Neuronal stem cell (in vitro differentiated cells): ENCODE data around the gene GOLGA1.
A peak's percentile ranks its signal among the peaks of the same experiment; 100 is the strongest.
"Not testable (repeated sequence)": the region's sequence is repeated elsewhere in the genome, so short reads cannot be mapped to it uniquely, and the experiment has no call there.

Source experiments
- DNase-seq: peaks from one replicate; pipeline ENCODE4 v3.0.0-alpha.2; 2013; ENCODE audit warnings: low spot score
- H2AFZ ChIP-seq: one replicate; pipeline ENCODE4 v1.6.1; 2013; ENCODE audit warnings: mild to moderate bottlenecking, low read length, inconsistent platforms
- H2AK5ac ChIP-seq: 2 replicates; pipeline ENCODE4 v1.6.1; 2013; ENCODE audit warnings: low read depth, mild to moderate bottlenecking, inconsistent platforms, low read length, moderate library complexity, mixed read lengths
- H2BK120ac ChIP-seq: 2 replicates; pipeline ENCODE4 v1.6.1; 2013; ENCODE audit warnings: low read depth, mild to moderate bottlenecking, inconsistent platforms, low read length, moderate library complexity, mixed read lengths
- H2BK12ac ChIP-seq: one replicate; pipeline ENCODE4 v1.6.1; 2013; ENCODE audit warnings: low read length, inconsistent platforms
- H2BK15ac ChIP-seq: 2 replicates; pipeline ENCODE4 v1.6.1; 2013; ENCODE audit warnings: mild to moderate bottlenecking, low read length, inconsistent platforms, mixed read lengths
- H2BK5ac ChIP-seq: one replicate; pipeline ENCODE4 v1.6.1; 2013; ENCODE audit warnings: inconsistent platforms, mild to moderate bottlenecking, low read length, moderate library complexity
- H3K14ac ChIP-seq: one replicate; pipeline ENCODE4 v1.6.1; 2013; ENCODE audit warnings: low read length, inconsistent platforms
- H3K18ac ChIP-seq: 2 replicates; pipeline ENCODE4 v1.6.1; 2013; ENCODE audit warnings: low read length, inconsistent platforms
- H3K23ac ChIP-seq: 2 replicates; pipeline ENCODE4 v1.6.1; 2013; ENCODE audit warnings: low read depth, mild to moderate bottlenecking, mixed read lengths, low read length, inconsistent platforms; ENCODE audit not compliant: poor library complexity
- H3K27ac ChIP-seq: replicated peaks from 3 replicates; pipeline ENCODE4 v1.5.1; 2013; ENCODE audit warnings: low read length, inconsistent platforms
- H3K27me3 ChIP-seq, 3 experiments: 2 replicates each; pipeline ENCODE4 v1.6.1; 2013; ENCODE audit warnings: low read length in 3 of 3, mild to moderate bottlenecking in 2 of 3, inconsistent platforms in 1 of 3, low read depth in 1 of 3, mixed read lengths in 1 of 3, moderate library complexity in 1 of 3; ENCODE audit not compliant: control insufficient read depth in 3 of 3, insufficient read depth in 3 of 3
- H3K36me3 ChIP-seq, 2 donors: replicated peaks in 1 of 2; 2 replicates each; pipeline ENCODE4 v1.6.1; 2013; ENCODE audit warnings: low read length in 2 of 2; ENCODE audit not compliant: control insufficient read depth in 2 of 2, insufficient read depth in 2 of 2
- H3K4ac ChIP-seq: 2 replicates; pipeline ENCODE4 v1.6.1; 2013; ENCODE audit warnings: inconsistent platforms, mild to moderate bottlenecking, low read length, moderate library complexity
- H3K4me1 ChIP-seq, 2 donors: 1 replicate in 1 of 2; 2 replicates in 1 of 2; pipeline ENCODE4 v1.6.1; 2013; ENCODE audit warnings: low read length in 2 of 2, low read depth in 1 of 2; ENCODE audit not compliant: control insufficient read depth in 2 of 2, insufficient read depth in 1 of 2
- H3K4me2 ChIP-seq: one replicate; pipeline ENCODE4 v1.6.1; 2013; ENCODE audit warnings: mild to moderate bottlenecking, low read length, inconsistent platforms; ENCODE audit not compliant: insufficient read depth, poor library complexity, severe bottlenecking
- H3K4me3 ChIP-seq, 2 donors: 2 replicates each; pipeline ENCODE4 v1.5.1; 2013; ENCODE audit warnings: low read length in 2 of 2, mild to moderate bottlenecking in 2 of 2, inconsistent platforms in 1 of 2, moderate library complexity in 1 of 2
- H3K79me1 ChIP-seq: one replicate; pipeline ENCODE4 v1.6.1; 2013; ENCODE audit warnings: low read depth, mild to moderate bottlenecking, inconsistent platforms, low read length, moderate library complexity
- H3K9ac ChIP-seq: one replicate; pipeline ENCODE4 v1.6.1; 2013; ENCODE audit warnings: mild to moderate bottlenecking, low read depth, low read length, inconsistent platforms; ENCODE audit not compliant: poor library complexity
- H3K9me3 ChIP-seq, 2 donors: replicated peaks in 1 of 2; 2 replicates each; pipeline versions ENCODE3 to v1.6.1; 2013; ENCODE audit warnings: low read length in 2 of 2, mild to moderate bottlenecking in 2 of 2, inconsistent platforms in 1 of 2, low read depth in 1 of 2, mixed read lengths in 1 of 2, moderate library complexity in 1 of 2; ENCODE audit not compliant: control insufficient read depth in 2 of 2, insufficient read depth in 1 of 2
- H4K8ac ChIP-seq: one replicate; pipeline ENCODE4 v1.6.1; 2013; ENCODE audit warnings: low read depth, mild to moderate bottlenecking, inconsistent platforms, low read length, moderate library complexity
- H4K91ac ChIP-seq: one replicate; pipeline ENCODE4 v1.6.1; 2013; ENCODE audit warnings: low read length, low read depth, mild to moderate bottlenecking, inconsistent platforms; ENCODE audit not compliant: poor library complexity
- WGBS, 2 donors: extraction: QIAGEN DNeasy Blood & Tissue Kit; methylation state at CpG; one replicate each; pipeline ENCODE4 v1.1.7; 2013; ENCODE audit warnings: missing lambda C conversion rate in 2 of 2, mixed read lengths in 1 of 2; ENCODE audit not compliant: insufficient read length in 2 of 2, insufficient replicate concordance in 1 of 2; ENCODE audit errors: extremely low coverage in 2 of 2; 5-methylcytosine and 5-hydroxymethylcytosine counted together

The GOLGA1 gene

DNA sequence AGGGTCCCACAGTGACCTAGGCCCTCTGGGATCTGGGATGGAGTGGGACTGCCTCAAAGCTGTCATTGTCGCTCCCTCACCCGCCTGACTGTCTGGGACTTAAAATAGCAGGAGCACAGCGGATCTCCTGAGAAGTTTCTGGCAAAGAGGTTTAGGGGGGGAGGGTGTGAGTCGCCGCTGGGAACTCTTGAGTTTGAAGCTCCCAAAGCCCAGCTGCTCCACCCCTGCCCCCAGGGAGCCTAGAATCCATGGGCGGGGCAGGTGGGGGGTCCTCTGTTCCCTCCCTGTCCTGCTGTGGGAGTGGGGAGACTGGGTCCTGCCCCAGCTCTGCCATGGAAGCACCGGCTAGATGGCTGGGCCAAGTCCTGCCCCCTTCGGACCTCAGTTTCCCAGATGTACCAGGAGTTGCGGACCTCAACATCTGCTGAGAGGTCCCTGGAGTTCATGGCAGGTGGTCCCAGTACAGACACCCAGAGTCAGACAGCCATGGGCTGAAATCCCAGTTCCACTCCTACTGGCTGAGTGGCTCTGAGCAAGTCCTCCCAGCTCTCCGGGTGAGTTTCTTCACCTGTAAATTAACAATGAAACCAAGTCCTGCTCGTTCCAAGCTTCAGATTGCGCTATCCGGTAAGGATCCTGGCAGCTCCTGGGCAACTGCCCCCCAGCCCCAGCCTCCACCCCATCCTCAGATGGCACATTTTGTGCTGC is 88.6 kb downstream of the GOLGA1 start:
- H3K4me2 ChIP-seq, result no peak overlapping the region
- WGBS, 2 donors, result no CpG with 5 or more reads among the region's 13 CpGs

DNA sequence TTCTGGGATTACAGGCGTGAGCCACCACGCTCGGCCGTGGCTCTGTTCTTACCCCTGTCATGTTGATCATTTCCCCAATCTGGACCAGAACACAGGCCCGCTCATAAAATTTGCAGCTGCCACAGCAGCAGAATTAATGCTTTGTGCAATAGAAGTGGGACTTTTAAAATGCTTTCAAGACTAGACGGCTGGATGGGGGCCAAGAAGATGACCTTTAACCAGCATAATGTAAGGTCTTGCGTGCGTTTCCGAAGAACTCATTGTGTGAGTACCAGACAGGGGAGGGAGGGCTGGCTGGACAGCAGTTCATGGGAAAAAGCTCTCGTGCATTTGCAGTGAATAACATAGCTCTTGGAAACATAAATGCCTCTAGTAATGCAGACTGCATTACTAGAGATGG is 91.1 kb downstream of the GOLGA1 start:
- WGBS, 2 donors, result no CpG with 5 or more reads among the region's 10 CpGs
- Histone ChIP-seq H3K4me3 (no peak overlapping the region), H2BK5ac (no peak overlapping the region), H2AK5ac (no peak overlapping the region), H3K14ac (no peak overlapping the region), H3K36me3 (no peaks in the 10 kb centered on the region), H2BK15ac (no peak overlapping the region), H2BK12ac (no peak overlapping the region), H4K91ac (no peak overlapping the region), H3K27me3 (peaks cover 0 to 3% (median 0%) of the 10 kb centered on the region in 3 experiments), H3K27ac (no peak overlapping the region), H3K23ac (no peak overlapping the region), H3K4me1 (peaks cover 4 to 12% of the 10 kb centered on the region in 2 donors), H2BK120ac (no peak overlapping the region), H3K9me3 (no peaks in the 10 kb centered on the region), H3K18ac (no peak overlapping the region), H3K79me1 (no peaks in the 10 kb centered on the region), H3K4ac (no peak overlapping the region), H2AFZ (no peak overlapping the region), H4K8ac (no peak overlapping the region), H3K9ac (no peak overlapping the region), H3K4me2 (no peak overlapping the region)
- no peak for DNase-seq

More for the DNA sequence above, 88.6 kb downstream of the GOLGA1 start:
- no peak overlapping the region for H2BK120ac ChIP-seq
- H3K18ac ChIP-seq, result peak overlapping the region; percentile 66
- H4K91ac ChIP-seq, result no peak overlapping the region
- H2BK15ac ChIP-seq, result peak overlapping the region; percentile 25
- H2BK12ac ChIP-seq, result no peak overlapping the region
- peak overlapping the region; percentile 7 for H3K9ac ChIP-seq
- peak overlapping the region; percentile 16 for H2AK5ac ChIP-seq
- no peak overlapping the region for H3K27ac ChIP-seq
- peak overlapping the region; percentile 96 for H2AFZ ChIP-seq
- no peak overlapping the region for H3K4ac ChIP-seq
- H3K4me1 ChIP-seq, result peaks cover 4 to 12% of the 10 kb centered on the region in 2 donors
- H3K23ac ChIP-seq, result no peak overlapping the region
- H3K4me3 ChIP-seq, result peak overlapping the region in 1 of 2 donors; percentile 48
- H4K8ac ChIP-seq, result no peak overlapping the region
- H3K27me3 ChIP-seq, result peaks cover 0 to 3% (median 0%) of the 10 kb centered on the region in 3 experiments
- H3K9me3 ChIP-seq, result no peaks in the 10 kb centered on the region
- H3K14ac ChIP-seq, result no peak overlapping the region
- no peak for DNase-seq
- H3K36me3 ChIP-seq, result peaks cover 6 to 11% of the 10 kb centered on the region in 2 donors
- no peak overlapping the region for H2BK5ac ChIP-seq
- H3K79me1 ChIP-seq, result no peaks in the 10 kb centered on the region

DNA sequence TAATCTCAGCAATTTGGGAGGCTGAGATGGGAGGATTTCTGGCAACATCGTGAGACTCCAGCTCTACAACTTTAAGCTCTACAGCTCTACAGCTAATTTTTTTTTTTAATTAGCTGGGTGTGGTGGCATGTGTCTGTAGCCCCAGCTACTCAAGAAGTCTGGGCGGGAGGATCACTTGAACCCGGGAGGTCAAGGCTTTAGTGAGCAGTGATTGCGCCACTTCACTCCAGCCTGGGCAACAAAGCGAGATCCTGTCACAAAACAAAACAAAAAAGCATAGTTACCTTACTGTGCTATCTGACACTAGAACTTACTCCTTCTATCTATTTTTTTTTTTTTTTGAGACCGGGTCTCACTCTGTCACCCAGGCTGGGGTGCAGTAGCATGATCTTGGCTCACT is 93.9 kb downstream of the GOLGA1 start:
- H2AFZ ChIP-seq, result no peak overlapping the region
- no peak overlapping the region for H2AK5ac ChIP-seq
- no peak overlapping the region for H2BK5ac ChIP-seq
- H2BK120ac ChIP-seq, result no peak overlapping the region
- no peak overlapping the region for H3K4me2 ChIP-seq
- H2BK15ac ChIP-seq, result no peak overlapping the region
- no peak for DNase-seq
- no peaks in the 10 kb centered on the region for H3K79me1 ChIP-seq
- H3K4me3 ChIP-seq, result no peak overlapping the region
- H3K23ac ChIP-seq, result no peak overlapping the region
- no peak overlapping the region for H3K9ac ChIP-seq
- no peaks in the 10 kb centered on the region for H3K36me3 ChIP-seq
- H4K8ac ChIP-seq, result no peak overlapping the region
- H3K4me1 ChIP-seq, result peaks cover 0 to 4% of the 10 kb centered on the region in 2 donors
- H3K18ac ChIP-seq, result no peak overlapping the region
- H3K4ac ChIP-seq, result no peak overlapping the region
- no peak overlapping the region for H3K27ac ChIP-seq
- WGBS, 2 donors, result no CpG with 5 or more reads among the region's 6 CpGs
- H3K9me3 ChIP-seq, result no peaks in the 10 kb centered on the region
- no peak overlapping the region for H2BK12ac ChIP-seq
- no peak overlapping the region for H4K91ac ChIP-seq
- no peak overlapping the region for H3K14ac ChIP-seq
- H3K27me3 ChIP-seq, result peaks cover 0 to 3% (median 0%) of the 10 kb centered on the region in 3 experiments

DNA sequence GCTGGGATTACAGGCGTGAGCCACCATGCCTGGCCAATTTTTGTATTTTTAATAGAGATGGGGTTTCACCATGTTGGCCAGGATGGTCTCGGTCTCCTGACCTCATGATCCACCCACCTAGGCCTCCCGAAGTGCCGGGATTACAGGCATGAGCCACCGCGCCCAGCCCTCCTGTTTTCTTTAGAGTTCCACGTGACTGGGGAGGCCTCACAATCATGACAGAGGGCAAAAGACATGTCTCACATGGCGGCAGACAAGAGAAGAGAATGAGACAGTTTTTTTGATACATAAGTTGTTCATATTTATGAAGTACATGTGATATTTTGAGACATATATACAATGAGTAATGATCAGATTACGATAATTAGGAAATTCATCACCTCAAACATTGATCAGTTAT is 94.4 kb downstream of the GOLGA1 start:
- H2BK5ac ChIP-seq, H3K4me3 ChIP-seq, H4K8ac ChIP-seq, H3K27ac ChIP-seq, H3K36me3 ChIP-seq, H3K18ac ChIP-seq, H2BK120ac ChIP-seq, H3K79me1 ChIP-seq, H2BK12ac ChIP-seq, H2BK15ac ChIP-seq, DNase-seq, H3K9ac ChIP-seq, H3K9me3 ChIP-seq, H3K4me2 ChIP-seq, H4K91ac ChIP-seq, H3K23ac ChIP-seq, H2AFZ ChIP-seq, H3K27me3 ChIP-seq, H3K4me1 ChIP-seq, H2AK5ac ChIP-seq, H3K4ac ChIP-seq, H3K14ac ChIP-seq: not testable (repeated sequence)
- no CpG with 5 or more reads among the region's 9 CpGs for WGBS, 2 donors
